ENCODE data around the gene EML6. TPM values are rescaled to one million over a fixed set of nuclear protein-coding genes. Genes with fewer than 3 reads are reported as not detected.

The EML6 gene
- total and polyA plus RNA-seq, 2 of the 8 experiments (the other 6 are each of a cell fraction or from before 2014, with no cell fraction given) = 1.2 to 1.6 TPM

GRCh38 chr2:54704238-54704637 is 19.2 kb upstream of the EML6 start:
- Histone ChIP-seq H3K27ac (ENCODE audit: low read depth, low read length) (no peak overlapping the region), H2AFZ (ENCODE audit: low read length) (no peak overlapping the region), H3K27me3 (replicated peaks in 1 of 4; ENCODE audit: control insufficient read depth in 3 of 4, extremely low read depth in 1 of 4, insufficient read depth in 3 of 4, low read length in 3 of 4) (peaks cover 0 to 2% (median 1%) of the 10 kb centered on the region in 4 experiments; a peak in 3 of 7 replicates), H2BK15ac (ENCODE audit: low read length) (no peak overlapping the region), H3K36me3 (ENCODE audit: control insufficient read depth in 2 of 4, insufficient read depth in 4 of 4, low read length in 3 of 4) (no peaks in the 10 kb centered on the region), H3K14ac (ENCODE audit: insufficient read length) (no peak overlapping the region), H3K9ac (replicated peaks in 1 of 4; ENCODE audit: extremely low read depth in 1 of 4, low read depth in 3 of 4, low read length in 3 of 4) (no peak overlapping the region), H3K9me3 (ENCODE audit: insufficient read depth in 2 of 2, low read depth in 1 of 2, low read length in 1 of 2) (no peaks in the 10 kb centered on the region), H4K8ac (ENCODE audit: extremely low read depth, insufficient read depth, low read length) (no peak overlapping the region), H2BK12ac (ENCODE audit: low read depth, low read length) (no peak overlapping the region), H2BK5ac (ENCODE audit: low read depth, low read length) (no peak overlapping the region), H4K20me1 (replicated peaks in 1 of 2; ENCODE audit: control insufficient read depth in 1 of 2, insufficient read depth in 2 of 2, low read length in 2 of 2) (no peaks in the 10 kb centered on the region), H4K5ac (ENCODE audit: insufficient read length, low read depth, low read length) (no peak overlapping the region), H3K4me2 (ENCODE audit: insufficient read depth in 1 of 2, low read depth in 2 of 2, low read length in 2 of 2) (no peak overlapping the region), H4K91ac (replicated peaks; ENCODE audit: insufficient read length, low read length) (no peak overlapping the region), H3K56ac (replicated peaks; ENCODE audit: insufficient read length, low read depth, low read length) (no peak overlapping the region), H3K18ac (ENCODE audit: extremely low read depth, low read length) (no peak overlapping the region), H2BK20ac (ENCODE audit: low read length) (no peak overlapping the region), H2BK120ac (replicated peaks; ENCODE audit: low read depth, low read length) (no peak overlapping the region), H3K4ac (replicated peaks; ENCODE audit: insufficient read length, low read depth, low read length) (no peak overlapping the region), H3K23me2 (ENCODE audit: low read depth, low read length) (peaks cover 7% of the 10 kb centered on the region; the same call in 1 of the 2 replicates), H3K4me1 (replicated peaks in 1 of 4; ENCODE audit: control insufficient read depth in 3 of 4, insufficient read depth in 4 of 4, low read length in 3 of 4) (peaks cover 0 to 5% (median 0%) of the 10 kb centered on the region in 4 experiments; a peak in 3 of 7 replicates), H2AK5ac (ENCODE audit: low read depth, low read length) (no peak overlapping the region), H3K4me3 (ENCODE audit: extremely low read depth in 1 of 4, insufficient read depth in 2 of 4, low read depth in 3 of 4, low read length in 4 of 4) (no peak overlapping the region), H3K79me2 (ENCODE audit: control insufficient read depth in 1 of 2, insufficient read depth in 2 of 2, low read length in 2 of 2) (no peaks in the 10 kb centered on the region), H3K23ac (ENCODE audit: insufficient read length) (no peak overlapping the region), H3K79me1 (ENCODE audit: low read depth, low read length) (no peaks in the 10 kb centered on the region)
- FAIRE-seq (no peak), DNase-seq (ENCODE audit: low read depth in 1 of 2, low spot score in 2 of 2) (no peak)
- ChIA-PET POLR2A (ENCODE audit: partially characterized antibody) (interaction anchor here (1.2 kb wide), 1 partner anchor 32 kb away, joined by 5 read pairs; no protein-coding TSS in a partner anchor), CTCF (ENCODE audit: partially characterized antibody) (interaction anchor here (0.6 to 9.5 kb wide), 26 partner anchors 11 to 600 kb away, joined by 3 to 179 read pairs (median 6); no protein-coding TSS in a partner anchor)
- TF ChIP-seq BCL11A (IDR thresholded peaks at IDR 0.05; ENCODE audit: low read depth in 2 of 2, low read length in 2 of 2) = no peak
- TF ChIP-seq GTF2F1 (IDR thresholded peaks at IDR 0.05; ENCODE audit: borderline replicate concordance, low read depth, low read length) = no peak
- no peak for TF ChIP-seq EZH2 (IDR thresholded peaks at IDR 0.05; ENCODE audit: low read depth, low read length, severe bottlenecking)
- no peak for TF ChIP-seq TAF7 (optimal IDR thresholded peaks at IDR 0.05; ENCODE audit: borderline replicate concordance, low read depth, low read length)
- no peak for TF ChIP-seq KDM1A (IDR thresholded peaks at IDR 0.05; ENCODE audit: borderline replicate concordance, low read length)
- TF ChIP-seq SIN3A (conservative IDR thresholded peaks at IDR 0.05 in 1 of 2, IDR thresholded peaks at IDR 0.05 in 1 of 2; ENCODE audit: low read depth in 1 of 2, low read length in 2 of 2) = no peak
- no peak for TF ChIP-seq TAF1 (IDR thresholded peaks at IDR 0.05; ENCODE audit: low read depth, low read length)
- TF ChIP-seq SP1 (IDR thresholded peaks at IDR 0.05; ENCODE audit: low read depth, low read length) = no peak
- no peak for TF ChIP-seq JUND (IDR thresholded peaks at IDR 0.05; ENCODE audit: low read length)
- TF ChIP-seq TEAD4 (IDR thresholded peaks at IDR 0.05; ENCODE audit: low read depth, low read length) = no peak
- no peak for TF ChIP-seq ATF2 (IDR thresholded peaks at IDR 0.05; ENCODE audit: low read length)
- 88% methylated on average over 1 of the region's 1 CpG; no CpG with 5 or more reads in 1 of the 2 experiments for WGBS, 2 experiments (ENCODE audit: extremely low coverage in 1 of 2, insufficient coverage in 1 of 2, insufficient read length in 1 of 2, insufficient replicate concordance in 2 of 2, low coverage in 1 of 2, low lambda C conversion rate in 2 of 2, missing lambda C conversion rate in 1 of 2)
